Heart left ventricle (tissue), 13 donors: ENCODE data around the gene ASAP3.

Experiments
- CTCF ChIP-seq, 12 donors: fragments of 200-600 bp; sonication (generic) in 4 of 12; IDR thresholded peaks; one replicate each; pipeline versions ENCODE4 v1.5.0 to v1.8.0; 2018 to 2022; ENCODE audit warnings: antibody characterized with exemption in 12 of 12, mild to moderate bottlenecking in 5 of 12
- POLR2A ChIP-seq, 2 donors: fragments of 450-650 bp; IDR thresholded peaks; one replicate each; pipeline ENCODE4 v1.6.1; 2017; ENCODE audit warnings: antibody characterized with exemption in 2 of 2, mild to moderate bottlenecking in 2 of 2, moderate library complexity in 2 of 2
- donor health status: ischemic (EF 13 %, LVEDD 7.1; RV severe dilation, severe dysfunction).
- donor health status: DM: no; HTN: yes; CAD: no.
- donor health status: DM: no; HTN: no; CAD: no.
- donor health status: ischemic (EF 25% LVEDD 6.9; RV normal size, moderate dysfunction).
- donor health status: ischemic (EF 25% LVEDD 5.7; RV mildly dilated, moderate dysfunction).
- donor health status: ischemic (EF 35%, LVEDD 5.7; RV mildly dilated, moderate dysfunction).
- donor health status: nonischemic (EF 11% LVEDD 7.7; RV severe dilation, severe dysfunction).
- donor health status: DM: yes; HTN: yes; CAD: no.
- donor health status: PGD.
- donor health status: ischemic (EF 29% LVEDD 5.4; RV normal size, mild dysfunction).
- donor health status: nonischemic (EF 23%, LVEDD 6.1; RV moderate dilation, normal function).

- no peak for TF ChIP-seq CTCF (IDR thresholded peaks at IDR 0.05)
- TF ChIP-seq POLR2A (IDR thresholded peaks at IDR 0.05) = no peak
Measured at GRCh38 chr1:23403038-23403336, 81.0 kb downstream of the ASAP3 start.
